ENCODE data around the gene CLEC4D. TPM values are rescaled to one million over a fixed set of nuclear protein-coding genes. Genes with fewer than 3 reads are reported as not detected.
"Not testable (repeated sequence)": the region's sequence is repeated elsewhere in the genome, so short reads cannot be mapped to it uniquely, and the experiment has no call there.

The CLEC4D gene
- total RNA-seq, 1 donor from 2014 or later = not detected

GRCh38 chr12:8532045-8532444, 18.7 kb downstream of the CLEC4D start:
- Mint-ChIP-seq H3K4me3 (ENCODE audit: unreplicated experiment) (no peak overlapping the region), H3K27ac (ENCODE audit: unreplicated experiment) (no peak overlapping the region), H3K36me3 (ENCODE audit: unreplicated experiment) (no peaks in the 10 kb centered on the region), H3K4me1 (ENCODE audit: low read depth, unreplicated experiment) (no peaks in the 10 kb centered on the region), H3K9me3 (ENCODE audit: unreplicated experiment) (no peaks in the 10 kb centered on the region), H3K27me3 (ENCODE audit: unreplicated experiment) (no peaks in the 10 kb centered on the region)
- no peak for DNase-seq
- TF ChIP-seq, protein P1, sequence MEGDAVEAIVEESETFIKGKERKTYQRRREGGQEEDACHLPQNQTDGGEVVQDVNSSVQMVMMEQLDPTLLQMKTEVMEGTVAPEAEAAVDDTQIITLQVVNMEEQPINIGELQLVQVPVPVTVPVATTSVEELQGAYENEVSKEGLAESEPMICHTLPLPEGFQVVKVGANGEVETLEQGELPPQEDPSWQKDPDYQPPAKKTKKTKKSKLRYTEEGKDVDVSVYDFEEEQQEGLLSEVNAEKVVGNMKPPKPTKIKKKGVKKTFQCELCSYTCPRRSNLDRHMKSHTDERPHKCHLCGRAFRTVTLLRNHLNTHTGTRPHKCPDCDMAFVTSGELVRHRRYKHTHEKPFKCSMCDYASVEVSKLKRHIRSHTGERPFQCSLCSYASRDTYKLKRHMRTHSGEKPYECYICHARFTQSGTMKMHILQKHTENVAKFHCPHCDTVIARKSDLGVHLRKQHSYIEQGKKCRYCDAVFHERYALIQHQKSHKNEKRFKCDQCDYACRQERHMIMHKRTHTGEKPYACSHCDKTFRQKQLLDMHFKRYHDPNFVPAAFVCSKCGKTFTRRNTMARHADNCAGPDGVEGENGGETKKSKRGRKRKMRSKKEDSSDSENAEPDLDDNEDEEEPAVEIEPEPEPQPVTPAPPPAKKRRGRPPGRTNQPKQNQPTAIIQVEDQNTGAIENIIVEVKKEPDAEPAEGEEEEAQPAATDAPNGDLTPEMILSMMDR (IDR thresholded peaks at IDR 0.05; ENCODE audit: partially characterized antibody, unreplicated experiment) = no peak

GRCh38 chr12:8537820-8538219, 24.5 kb downstream of the CLEC4D start:
- not testable (repeated sequence) for H3K9me3 Mint-ChIP-seq (ENCODE audit: unreplicated experiment); H3K4me1 Mint-ChIP-seq (ENCODE audit: low read depth, unreplicated experiment); H3K36me3 Mint-ChIP-seq (ENCODE audit: unreplicated experiment); H3K27ac Mint-ChIP-seq (ENCODE audit: unreplicated experiment); H3K4me3 Mint-ChIP-seq (ENCODE audit: unreplicated experiment); H3K27me3 Mint-ChIP-seq (ENCODE audit: unreplicated experiment)
- peak; percentile 30 for DNase-seq

- not testable (repeated sequence) for H3K27me3 Mint-ChIP-seq (ENCODE audit: unreplicated experiment); H3K4me3 Mint-ChIP-seq (ENCODE audit: unreplicated experiment); H3K36me3 Mint-ChIP-seq (ENCODE audit: unreplicated experiment); H3K4me1 Mint-ChIP-seq (ENCODE audit: low read depth, unreplicated experiment); H3K9me3 Mint-ChIP-seq (ENCODE audit: unreplicated experiment); H3K27ac Mint-ChIP-seq (ENCODE audit: unreplicated experiment); DNase-seq
These were observed 27.5 kb downstream of the CLEC4D start, which contains the start of gene CLEC4E for GRCh38 chr12:8540831-8541230. CLEC4E (minus strand) TSS chr12:8540905; CDS start chr12:8540797, 108 bp downstream.

- H3K9me3 Mint-ChIP-seq (ENCODE audit: unreplicated experiment) = no peaks in the 10 kb centered on the region
- DNase-seq = no peak
- H3K27me3 Mint-ChIP-seq (ENCODE audit: unreplicated experiment) = no peaks in the 10 kb centered on the region
- H3K27ac Mint-ChIP-seq (ENCODE audit: unreplicated experiment) = no peak overlapping the region
- H3K36me3 Mint-ChIP-seq (ENCODE audit: unreplicated experiment) = no peaks in the 10 kb centered on the region
- TF ChIP-seq, protein P1 (IDR thresholded peaks at IDR 0.05; ENCODE audit: partially characterized antibody, unreplicated experiment) = no peak
- no peaks in the 10 kb centered on the region for H3K4me1 Mint-ChIP-seq (ENCODE audit: low read depth, unreplicated experiment)
- no peak overlapping the region for H3K4me3 Mint-ChIP-seq (ENCODE audit: unreplicated experiment)
These were observed 28.3 kb downstream of the CLEC4D start for GRCh38 chr12:8541562-8541961.

DNA sequence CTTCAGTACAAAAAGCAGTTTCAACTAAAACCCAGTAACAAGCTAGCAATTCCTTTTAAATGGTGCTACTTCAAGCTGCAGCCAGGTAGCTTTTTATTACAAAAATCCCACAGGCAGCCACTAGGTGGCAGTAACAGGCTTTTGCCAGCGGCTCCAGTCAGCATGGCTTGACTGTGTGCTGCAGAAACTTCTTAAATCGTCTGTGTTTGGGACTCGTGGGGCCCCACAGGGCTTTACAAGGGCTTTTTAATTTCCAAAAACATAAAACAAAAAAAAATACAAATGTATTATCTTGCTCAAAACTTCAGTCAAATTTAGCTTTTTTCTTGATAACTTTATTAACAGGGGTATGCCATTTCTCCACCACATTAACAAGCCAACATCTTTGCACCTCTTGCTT, 31.0 kb downstream of the CLEC4D start:
- H3K27me3 Mint-ChIP-seq (ENCODE audit: unreplicated experiment) = no peaks in the 10 kb centered on the region
- no peaks in the 10 kb centered on the region for H3K9me3 Mint-ChIP-seq (ENCODE audit: unreplicated experiment)
- no peaks in the 10 kb centered on the region for H3K36me3 Mint-ChIP-seq (ENCODE audit: unreplicated experiment)
- no peaks in the 10 kb centered on the region for H3K4me1 Mint-ChIP-seq (ENCODE audit: low read depth, unreplicated experiment)
- DNase-seq = peak; percentile 70
- H3K27ac Mint-ChIP-seq (ENCODE audit: unreplicated experiment) = no peak overlapping the region
- H3K4me3 Mint-ChIP-seq (ENCODE audit: unreplicated experiment) = no peak overlapping the region
- TF ChIP-seq, protein P1 (IDR thresholded peaks at IDR 0.05; ENCODE audit: partially characterized antibody, unreplicated experiment) = peak; percentile 98

DNA sequence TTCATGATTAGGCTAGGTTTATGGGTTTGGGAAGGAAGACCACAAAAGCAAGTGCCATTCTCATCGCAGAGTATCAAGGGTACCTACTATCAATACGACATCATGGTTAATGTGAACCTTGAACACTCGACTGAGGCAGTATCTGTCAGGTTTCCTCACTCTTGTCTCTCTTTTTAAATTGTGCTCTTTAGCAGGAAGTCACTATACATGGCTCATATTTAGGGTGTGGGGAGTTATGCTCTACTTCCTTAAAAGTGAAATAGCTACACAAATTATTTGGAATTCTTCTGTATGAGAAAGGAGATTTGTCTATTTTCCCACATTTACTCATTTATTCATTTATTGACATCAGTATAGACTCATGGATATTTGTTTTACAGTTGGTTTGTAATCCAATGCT, 33.3 kb downstream of the CLEC4D start:
- Mint-ChIP-seq H3K4me1 (ENCODE audit: low read depth, unreplicated experiment) (no peaks in the 10 kb centered on the region), H3K27ac (ENCODE audit: unreplicated experiment) (no peak overlapping the region), H3K27me3 (ENCODE audit: unreplicated experiment) (no peaks in the 10 kb centered on the region), H3K9me3 (ENCODE audit: unreplicated experiment) (no peaks in the 10 kb centered on the region), H3K4me3 (ENCODE audit: unreplicated experiment) (no peak overlapping the region), H3K36me3 (ENCODE audit: unreplicated experiment) (no peaks in the 10 kb centered on the region)
- DNase-seq = no peak
- TF ChIP-seq, protein P1 (IDR thresholded peaks at IDR 0.05; ENCODE audit: partially characterized antibody, unreplicated experiment) = no peak

Measured in glutamatergic neuron (in vitro differentiated cells).